Endodermal cell (in vitro differentiated cells): Measurements from ENCODE around the gene C22orf23. TPM values are rescaled to one million over a fixed set of nuclear protein-coding genes. Genes with fewer than 3 reads are reported as not detected.

ENCODE experiments used
- DNase-seq: peaks from one replicate; pipeline ENCODE4 v3.0.0-alpha.2; 2017
- H3K27ac ChIP-seq: 2 replicates; pipeline ENCODE4 v1.5.1; 2013; ENCODE audit warnings: mild to moderate bottlenecking, low read depth, low read length, moderate library complexity
- H3K27me3 ChIP-seq: 2 replicates; pipeline ENCODE4 v1.6.1; 2013; ENCODE audit warnings: mild to moderate bottlenecking, low read length, moderate library complexity; ENCODE audit not compliant: insufficient read depth, control insufficient read depth, poor library complexity, severe bottlenecking
- H3K36me3 ChIP-seq: 2 replicates; pipeline ENCODE4 v1.7.0; 2013; ENCODE audit warnings: mild to moderate bottlenecking, low read length, moderate library complexity; ENCODE audit not compliant: control insufficient read depth, insufficient read depth
- H3K4me1 ChIP-seq: one replicate; pipeline ENCODE4 v1.7.0; 2013; ENCODE audit warnings: low read length; ENCODE audit not compliant: control insufficient read depth, insufficient read depth
- H3K4me3 ChIP-seq: 2 replicates; pipeline ENCODE4 v1.5.1; 2013; ENCODE audit warnings: mild to moderate bottlenecking, low read length, moderate library complexity
- H3K9ac ChIP-seq: 2 replicates; pipeline ENCODE4 v1.6.1; 2013; ENCODE audit warnings: mild to moderate bottlenecking, low read length, moderate library complexity; ENCODE audit not compliant: poor library complexity, severe bottlenecking; ENCODE audit errors: extremely low read depth
- H3K9me3 ChIP-seq: 2 replicates; pipeline ENCODE4 v1.6.1; 2013; ENCODE audit warnings: mild to moderate bottlenecking, low read length, moderate library complexity; ENCODE audit not compliant: control insufficient read depth
- H3K27ac Mint-ChIP-seq: 2 replicates; pipeline ENCODE4 v1.8.0; 2020; ENCODE audit warnings: mixed read lengths
- H3K27me3 Mint-ChIP-seq: 2 replicates; pipeline ENCODE4 v1.8.0; 2021; ENCODE audit warnings: mild to moderate bottlenecking, mixed read lengths; ENCODE audit not compliant: insufficient read depth
- H3K36me3 Mint-ChIP-seq: 2 replicates; pipeline ENCODE4 v1.8.0; 2020; ENCODE audit warnings: low read depth, mixed read lengths
- H3K4me1 Mint-ChIP-seq: 2 replicates; pipeline ENCODE4 v1.8.0; 2020; ENCODE audit warnings: mixed read lengths
- H3K4me3 Mint-ChIP-seq: 2 replicates; pipeline ENCODE4 v1.8.0; 2020; ENCODE audit warnings: mild to moderate bottlenecking, moderate library complexity, mixed read lengths
- H3K9me3 Mint-ChIP-seq: 2 replicates; pipeline ENCODE4 v1.8.0; 2020; ENCODE audit warnings: mild to moderate bottlenecking, mixed read lengths
- CTCF ChIP-seq: fragments of 200-600 bp; sonication (generic); conservative IDR thresholded peaks from 2 replicates; pipeline ENCODE4 v1.5.0; 2021; ENCODE audit warnings: antibody characterized with exemption, mild to moderate bottlenecking
- WGBS, 2 experiments: methylation state at CpG; one replicate each; pipeline versions ENCODE4 v1.1.5 to v1.1.7; 2013; ENCODE audit warnings: missing lambda C conversion rate in 2 of 2, mixed read lengths in 1 of 2; ENCODE audit not compliant: insufficient coverage in 1 of 2, insufficient read length in 1 of 2; 5-methylcytosine and 5-hydroxymethylcytosine counted together
- total RNA-seq, 2 donors: library from RNA; stranded (reverse); fragmentation: NEBNext Ultra II Directional in 1 of 2; extraction: Animal tissue kit (Norgen Biotek cat#: 25700) in 1 of 2; gene quantifications; 2 replicates in 1 of 2; 3 replicates in 1 of 2; pipeline ENCODE4 v1.2.1, GENCODE V29; 2021

The C22orf23 gene
- total RNA-seq, 2 donors from 2014 or later = 0.29 to 0.44 TPM

- no peaks in the 10 kb centered on the region for H3K9me3 ChIP-seq
- no peak overlapping the region for H3K4me3 Mint-ChIP-seq
- no peak for TF ChIP-seq CTCF
- no peak for DNase-seq
- H3K36me3 Mint-ChIP-seq = no peaks in the 10 kb centered on the region
- WGBS, 2 experiments = 96 to 100% methylated on average over 1 to 4 of the region's 4 CpGs
- H3K27ac ChIP-seq = no peak overlapping the region
- peaks cover 14% of the 10 kb centered on the region for H3K4me1 Mint-ChIP-seq
- H3K4me1 ChIP-seq = peaks cover 4% of the 10 kb centered on the region
- H3K27me3 Mint-ChIP-seq = peaks cover 5% of the 10 kb centered on the region
- no peaks in the 10 kb centered on the region for H3K27me3 ChIP-seq
- H3K36me3 ChIP-seq = no peaks in the 10 kb centered on the region
- H3K9me3 Mint-ChIP-seq = no peaks in the 10 kb centered on the region
- H3K9ac ChIP-seq = no peak overlapping the region
- no peak overlapping the region for H3K27ac Mint-ChIP-seq
- no peak overlapping the region for H3K4me3 ChIP-seq
Measured at GRCh38 chr22:37995460-37995859, 42.1 kb upstream of the C22orf23 start.

GRCh38 chr22:37994982-37995381, 41.6 kb upstream of the C22orf23 start:
- DNase-seq = no peak
- Histone ChIP-seq H3K4me1 (peaks cover 4% of the 10 kb centered on the region), H3K27ac (no peak overlapping the region), H3K4me3 (no peak overlapping the region), H3K36me3 (no peaks in the 10 kb centered on the region), H3K9me3 (no peaks in the 10 kb centered on the region), H3K9ac (no peak overlapping the region), H3K27me3 (no peaks in the 10 kb centered on the region)
- no peak for TF ChIP-seq CTCF
- no peaks in the 10 kb centered on the region for H3K9me3 Mint-ChIP-seq
- 88 to 90% methylated on average over 6 of the region's 6 CpGs for WGBS, 2 experiments
- H3K36me3 Mint-ChIP-seq = no peaks in the 10 kb centered on the region
- H3K27ac Mint-ChIP-seq = no peak overlapping the region
- peaks cover 14% of the 10 kb centered on the region for H3K4me1 Mint-ChIP-seq
- no peak overlapping the region for H3K4me3 Mint-ChIP-seq
- peaks cover 3% of the 10 kb centered on the region for H3K27me3 Mint-ChIP-seq

- DNase-seq = no peak
- H3K27me3 Mint-ChIP-seq = peaks cover 3% of the 10 kb centered on the region
- H3K36me3 ChIP-seq = no peaks in the 10 kb centered on the region
- H3K4me1 Mint-ChIP-seq = peaks cover 14% of the 10 kb centered on the region
- no peak overlapping the region for H3K27ac ChIP-seq
- H3K27ac Mint-ChIP-seq = no peak overlapping the region
- H3K27me3 ChIP-seq = no peaks in the 10 kb centered on the region
- H3K4me3 Mint-ChIP-seq = no peak overlapping the region
- peaks cover 4% of the 10 kb centered on the region for H3K4me1 ChIP-seq
- WGBS, 2 experiments = 86 to 91% methylated on average over 5 to 6 of the region's 6 CpGs
- no peak for TF ChIP-seq CTCF
- no peaks in the 10 kb centered on the region for H3K9me3 ChIP-seq
- H3K4me3 ChIP-seq = no peak overlapping the region
- H3K9ac ChIP-seq = no peak overlapping the region
- no peaks in the 10 kb centered on the region for H3K36me3 Mint-ChIP-seq
- no peaks in the 10 kb centered on the region for H3K9me3 Mint-ChIP-seq
Measured at GRCh38 chr22:37994049-37994448, 40.6 kb upstream of the C22orf23 start.
